Germinal center (tissue), 1 donor: Measurements from ENCODE around the gene PDLIM1.
A peak's percentile ranks its signal among the peaks of the same experiment; 100 is the strongest.

Experiments
- DNase-seq: peaks from one replicate; pipeline ENCODE4 v3.0.0; 2012; ENCODE audit warnings: mixed read lengths, low spot score

The PDLIM1 gene

DNA sequence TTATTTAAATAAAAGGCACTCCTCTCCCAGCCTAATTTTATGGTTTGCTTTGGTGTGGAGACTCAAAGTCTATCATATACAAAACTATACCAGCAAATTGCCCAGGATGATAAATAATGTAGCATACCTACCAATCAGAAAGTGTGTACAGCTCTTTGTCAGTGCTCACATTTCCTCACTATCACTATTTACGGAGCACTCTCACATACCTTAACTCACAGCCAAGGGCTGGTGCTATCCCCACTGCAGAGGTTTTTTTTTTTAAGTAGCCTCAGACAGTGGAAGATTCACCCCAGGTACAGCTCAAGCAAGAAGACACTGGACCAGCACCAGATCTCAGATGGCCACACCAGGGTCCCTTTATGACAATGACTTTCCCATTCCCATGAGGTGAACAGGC lies 2.5 kb downstream of the PDLIM1 start:
- no peak for DNase-seq

DNA sequence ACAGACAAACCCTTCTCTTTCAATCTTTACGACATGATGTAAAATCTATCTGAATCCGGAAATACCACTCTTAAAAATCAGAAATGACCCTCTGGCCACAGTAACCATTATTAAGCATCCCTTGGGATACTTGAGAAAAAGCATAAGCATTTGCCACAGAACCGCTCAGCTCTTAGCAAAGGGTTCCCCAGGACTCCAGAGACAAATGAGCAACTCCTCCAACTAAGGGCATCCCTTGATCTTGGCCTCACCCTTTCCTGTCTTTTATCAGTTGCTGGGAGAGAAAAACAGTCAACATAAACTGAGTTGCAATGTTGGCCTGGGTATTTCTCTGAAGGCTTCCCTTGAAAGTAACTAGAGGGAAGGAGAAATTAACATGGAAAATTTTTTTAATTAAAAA lies 3.5 kb downstream of the PDLIM1 start:
- DNase-seq: no peak

DNA sequence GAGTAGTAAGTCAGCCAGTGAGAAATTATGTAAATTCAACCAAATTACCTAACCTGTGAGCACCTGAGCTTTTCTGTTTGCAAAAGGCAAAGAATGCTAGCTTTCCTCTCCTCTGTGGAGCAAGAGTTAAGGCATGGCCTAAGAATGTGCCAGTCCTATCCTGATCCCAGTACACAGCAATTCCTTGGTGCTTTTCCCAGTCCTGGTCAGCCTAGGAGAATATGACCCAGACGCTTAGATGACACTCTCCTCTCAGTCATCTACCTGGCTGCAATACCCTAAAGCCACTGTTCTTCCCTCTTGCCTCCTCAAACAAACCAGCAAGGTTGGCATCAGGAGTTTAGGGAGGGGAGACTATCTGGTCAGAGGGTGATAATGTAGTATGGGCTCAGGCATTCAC lies 4.1 kb downstream of the PDLIM1 start:
- DNase-seq: no peak

DNA sequence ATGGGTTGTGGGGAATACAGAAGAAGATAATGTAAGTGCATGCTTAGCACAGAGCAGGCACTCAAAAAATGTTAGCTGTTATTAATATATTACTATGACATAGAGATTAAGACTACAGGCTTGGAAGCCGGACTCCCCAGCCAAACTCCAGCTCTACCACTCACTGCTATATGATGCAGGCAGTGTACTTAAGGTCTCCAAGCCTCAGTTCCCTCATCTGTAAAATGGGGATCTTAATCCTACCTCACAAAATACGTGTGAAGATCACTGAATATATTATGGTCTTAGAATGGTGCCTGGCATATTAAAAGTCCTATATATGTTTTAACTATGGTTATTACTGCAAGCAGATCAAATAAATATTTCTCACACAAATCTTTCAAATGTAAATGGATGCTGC lies 5.2 kb downstream of the PDLIM1 start:
- DNase-seq: no peak

DNA sequence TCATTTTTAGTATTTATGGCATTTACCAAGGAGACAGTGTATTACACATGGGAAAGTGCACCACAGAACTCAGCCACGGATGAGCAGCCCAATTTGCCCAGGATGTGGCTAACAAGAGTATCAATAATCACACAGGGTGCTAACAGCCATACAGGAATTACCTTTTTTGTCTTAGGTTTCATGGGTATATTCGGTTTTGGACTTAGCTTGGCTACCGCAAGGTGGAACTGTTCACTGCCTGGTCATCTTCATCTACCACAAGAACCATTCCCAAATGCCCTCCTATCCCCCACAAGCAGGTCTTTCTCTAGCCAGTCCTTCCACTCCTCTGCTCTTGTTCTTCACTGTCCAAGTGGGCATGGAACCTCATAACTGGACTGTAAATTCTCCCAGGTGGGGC lies 6.0 kb downstream of the PDLIM1 start:
- no peak for DNase-seq

DNA sequence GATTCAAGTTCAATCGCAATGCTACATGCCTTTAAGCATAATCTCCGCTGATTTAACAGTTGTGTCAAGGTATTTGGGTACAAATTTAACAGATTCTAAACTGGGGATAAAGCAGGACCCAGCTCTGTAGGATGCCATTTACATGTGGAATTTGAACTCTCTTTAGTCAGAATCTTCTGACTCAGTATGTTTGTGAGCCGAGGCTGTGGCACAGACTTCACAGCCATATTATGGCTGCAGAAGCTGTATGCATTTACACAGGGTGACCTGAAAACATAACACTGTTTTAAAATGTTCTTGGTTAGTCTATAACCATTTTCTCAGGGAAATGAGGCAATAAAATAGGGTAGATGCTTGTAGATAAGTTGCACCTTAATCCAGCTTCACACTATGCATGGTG lies 8.7 kb downstream of the PDLIM1 start:
- DNase-seq: no peak

DNA sequence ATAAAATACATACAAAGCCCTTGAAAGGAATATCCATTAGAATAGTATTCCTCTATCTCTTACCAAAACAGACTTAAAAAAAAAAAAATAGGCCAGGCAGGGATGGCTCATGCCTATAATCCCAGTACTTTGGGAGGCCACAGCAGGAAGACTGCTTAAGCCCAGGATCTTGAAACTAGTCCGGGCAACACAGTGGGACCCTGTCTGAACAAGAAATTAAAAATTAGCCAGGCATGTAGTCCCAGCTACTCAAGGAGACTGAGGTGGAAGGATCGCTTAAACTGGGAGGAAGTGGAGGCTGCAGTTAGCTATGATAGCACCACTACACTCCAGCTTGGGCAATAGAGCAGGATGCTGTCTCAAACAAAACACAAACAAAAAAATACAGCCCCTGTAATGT lies 9.6 kb downstream of the PDLIM1 start:
- DNase-seq: no peak

DNA sequence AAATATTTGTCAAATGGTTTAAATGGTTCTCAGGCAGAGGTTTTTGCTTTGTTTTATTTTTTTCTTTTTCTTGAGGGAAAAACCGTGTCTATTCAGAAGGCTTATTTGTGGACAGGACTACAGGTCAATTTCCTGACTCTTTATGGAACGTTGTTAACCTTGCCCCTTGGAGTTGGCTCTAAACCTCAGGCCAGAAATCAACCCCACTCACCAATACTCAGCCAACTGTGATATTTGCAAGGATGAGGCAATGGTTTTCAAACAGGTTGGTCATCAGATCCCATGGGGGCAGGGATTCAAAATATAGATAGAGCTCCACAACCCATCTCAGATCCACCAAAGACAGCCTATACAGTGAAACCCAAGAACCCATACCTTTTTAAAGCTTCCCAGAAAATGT lies 10.2 kb downstream of the PDLIM1 start:
- DNase-seq: no peak

DNA sequence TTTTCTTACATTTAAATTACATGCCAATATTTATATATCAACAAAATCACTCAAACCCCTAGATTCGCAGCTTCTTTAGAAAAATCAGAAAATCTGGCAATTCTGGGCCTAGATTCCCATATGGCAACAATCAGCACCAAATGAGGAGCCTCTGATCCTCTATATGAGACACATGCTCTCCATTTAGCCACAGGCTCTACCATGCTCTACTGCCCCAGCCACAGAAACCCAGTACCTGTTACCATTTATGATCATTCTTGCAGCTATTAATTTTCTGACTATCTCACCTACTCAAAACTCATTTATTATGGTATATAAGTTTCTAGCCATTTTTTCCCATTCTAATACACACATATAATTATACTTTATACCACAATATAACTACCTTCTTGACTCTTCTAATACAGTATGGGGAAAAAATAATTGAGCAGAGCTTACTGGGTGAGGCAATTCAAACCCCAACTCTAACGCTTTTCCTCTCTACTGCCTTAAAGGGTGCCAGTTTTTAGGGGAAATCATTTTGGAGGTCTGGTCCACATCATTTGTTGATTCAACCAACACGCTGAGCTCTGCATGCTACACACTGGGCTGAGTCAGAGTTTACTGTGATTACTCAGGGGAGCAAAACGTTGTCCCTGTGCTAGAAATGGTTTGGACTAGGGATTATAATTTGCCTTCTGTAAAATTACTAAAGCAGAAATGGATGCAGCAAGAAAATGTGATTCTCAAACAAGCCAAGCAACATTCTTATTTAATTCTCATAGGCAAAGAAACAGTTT lies 11.6 kb downstream of the PDLIM1 start:
- DNase-seq: no peak

DNA sequence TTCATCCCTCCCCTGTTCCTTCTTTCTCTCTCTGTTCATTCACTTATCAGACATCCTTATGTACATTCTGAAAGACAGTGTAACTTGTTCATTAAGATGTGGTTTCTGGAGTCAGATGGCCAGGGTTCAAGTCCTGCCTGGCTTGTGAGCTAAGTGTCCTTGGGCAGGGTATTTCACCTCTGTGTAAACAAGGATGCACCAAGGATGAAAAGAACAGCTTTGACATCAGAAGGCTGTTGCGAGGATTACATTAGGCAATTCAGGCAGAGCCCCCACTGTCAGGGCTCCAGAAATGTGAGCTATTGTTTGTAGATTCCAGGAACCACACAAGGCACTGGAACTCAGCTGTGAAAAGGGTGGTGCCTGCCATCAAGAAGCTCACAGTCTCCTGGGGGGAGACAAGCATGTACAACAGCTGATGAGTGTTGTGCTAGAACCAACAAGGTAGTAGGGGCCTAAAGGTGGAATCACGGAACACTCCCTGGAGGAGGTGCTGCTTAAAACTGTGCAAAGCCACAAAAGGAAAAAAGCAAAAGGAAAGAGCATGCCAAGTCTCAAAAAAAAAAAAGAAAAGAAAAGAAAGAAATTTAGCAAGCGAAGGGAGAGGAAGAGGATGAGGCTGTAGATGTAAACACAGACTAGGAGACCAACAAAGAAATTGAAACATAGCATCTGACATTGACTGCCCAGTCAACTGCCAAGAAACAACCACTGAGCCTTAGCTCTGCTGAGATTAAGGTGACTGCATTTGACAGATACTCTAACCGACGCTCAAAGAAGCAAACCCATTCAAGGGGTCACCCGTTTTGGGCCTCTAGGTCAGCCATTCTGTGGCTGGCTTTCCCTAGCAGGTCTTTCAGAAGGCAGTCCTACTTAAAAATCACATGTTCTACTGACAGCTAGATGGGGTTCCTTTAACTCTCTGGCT lies 12.5 kb downstream of the PDLIM1 start:
- DNase-seq: no peak

DNA sequence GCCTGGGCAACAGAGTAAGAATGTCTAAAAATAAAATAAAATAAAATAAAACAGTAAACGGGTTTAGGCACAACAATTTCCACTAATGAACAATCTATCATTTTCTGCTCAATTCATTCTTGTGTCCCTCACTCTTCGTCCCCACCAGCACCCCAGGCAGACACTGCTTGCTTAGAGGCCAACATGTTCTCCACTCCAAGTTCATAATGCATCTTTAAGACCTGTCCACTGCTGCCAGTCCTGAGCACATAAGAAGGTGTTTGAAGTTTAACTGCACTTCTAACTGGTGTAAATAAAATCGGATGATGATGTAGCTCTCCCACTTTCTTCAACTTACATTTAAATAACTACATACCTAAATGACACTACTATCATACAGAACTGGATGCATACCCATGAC lies 13.2 kb downstream of the PDLIM1 start:
- no peak for DNase-seq

DNA sequence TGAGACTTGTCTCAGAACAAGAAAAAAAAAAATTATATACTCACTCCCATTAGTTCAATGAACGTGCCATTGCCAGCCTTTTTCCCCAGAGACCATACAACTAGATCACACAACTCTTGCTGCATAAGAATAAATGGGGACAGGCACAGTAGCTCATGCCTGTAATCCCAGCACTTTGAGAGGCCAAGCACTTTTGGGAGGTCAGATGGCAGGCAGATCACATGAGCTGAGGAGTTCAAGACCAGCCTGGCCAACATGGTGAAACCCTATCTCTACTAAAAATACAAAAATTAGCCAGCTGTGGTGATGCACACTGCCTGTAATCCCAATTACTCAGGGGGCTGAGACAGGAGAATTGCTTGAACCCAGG lies 13.6 kb downstream of the PDLIM1 start:
- no peak for DNase-seq

DNA sequence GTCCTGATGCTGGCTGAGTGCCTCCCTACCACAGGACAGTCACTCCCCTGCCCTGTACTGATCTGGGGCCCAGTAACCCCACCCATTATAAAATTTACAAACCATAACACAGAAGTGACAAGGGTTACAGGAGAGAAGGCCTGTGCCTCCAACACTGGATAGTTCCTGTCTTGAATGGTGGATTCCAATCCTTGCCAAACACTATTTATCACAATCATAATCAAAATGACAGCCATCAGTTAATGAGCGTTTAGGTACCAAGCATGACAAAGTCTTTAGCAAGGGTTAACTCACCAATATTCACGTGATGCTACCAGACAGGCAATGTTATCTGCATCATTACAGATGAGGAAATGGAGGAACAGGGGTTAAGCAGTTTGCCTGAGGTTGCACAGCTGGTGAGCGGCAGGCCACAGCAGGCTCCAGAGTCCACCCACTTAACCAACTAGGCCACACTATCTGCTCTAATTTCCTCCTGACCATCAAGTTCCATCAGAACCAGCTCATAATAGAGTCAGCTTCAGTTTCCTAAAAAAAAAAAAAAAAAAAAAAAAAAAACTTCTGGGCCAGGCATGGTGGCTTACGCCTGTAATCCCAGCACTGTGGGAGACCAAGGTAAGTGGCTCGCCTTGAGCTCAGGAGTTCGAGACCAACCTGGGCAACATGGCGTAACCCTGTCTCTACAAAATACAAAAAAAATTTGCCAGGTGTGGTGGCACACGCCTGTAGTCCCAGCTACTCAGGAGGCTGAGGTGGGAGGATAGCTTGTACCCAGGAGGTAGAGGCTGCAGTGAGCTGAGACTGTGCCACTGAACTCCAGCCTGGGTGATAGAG lies 14.2 kb downstream of the PDLIM1 start:
- no peak for DNase-seq

DNA sequence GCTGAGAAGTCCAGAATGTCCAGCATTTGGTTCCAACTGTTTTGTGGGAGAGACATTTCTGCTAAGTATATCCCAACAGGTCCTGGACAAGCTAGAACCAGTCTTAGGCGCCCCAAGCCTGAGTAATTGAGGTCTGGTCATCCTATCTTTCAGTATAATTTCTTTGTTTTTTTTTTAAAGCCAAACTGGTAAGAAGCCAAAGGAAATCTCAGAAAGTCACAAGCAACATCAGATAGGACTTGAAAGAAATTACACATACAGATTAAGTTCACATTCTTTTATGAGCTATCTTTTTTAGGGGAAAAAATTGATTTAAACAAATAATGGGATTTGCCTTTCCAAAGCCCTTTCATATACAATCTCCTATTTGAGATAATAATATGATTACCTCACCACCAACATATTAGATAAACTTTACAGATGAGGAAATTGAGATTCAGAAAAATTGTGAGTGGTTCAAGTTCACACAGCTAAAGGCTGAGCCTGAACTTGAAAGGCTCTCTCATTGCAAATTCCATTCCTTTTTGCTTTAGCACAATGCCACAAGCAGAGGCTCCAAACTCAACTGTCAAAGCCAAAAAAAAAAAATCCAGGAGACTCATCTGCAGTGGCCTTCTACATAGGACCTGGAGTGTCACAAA lies 15.0 kb downstream of the PDLIM1 start:
- no peak for DNase-seq

DNA sequence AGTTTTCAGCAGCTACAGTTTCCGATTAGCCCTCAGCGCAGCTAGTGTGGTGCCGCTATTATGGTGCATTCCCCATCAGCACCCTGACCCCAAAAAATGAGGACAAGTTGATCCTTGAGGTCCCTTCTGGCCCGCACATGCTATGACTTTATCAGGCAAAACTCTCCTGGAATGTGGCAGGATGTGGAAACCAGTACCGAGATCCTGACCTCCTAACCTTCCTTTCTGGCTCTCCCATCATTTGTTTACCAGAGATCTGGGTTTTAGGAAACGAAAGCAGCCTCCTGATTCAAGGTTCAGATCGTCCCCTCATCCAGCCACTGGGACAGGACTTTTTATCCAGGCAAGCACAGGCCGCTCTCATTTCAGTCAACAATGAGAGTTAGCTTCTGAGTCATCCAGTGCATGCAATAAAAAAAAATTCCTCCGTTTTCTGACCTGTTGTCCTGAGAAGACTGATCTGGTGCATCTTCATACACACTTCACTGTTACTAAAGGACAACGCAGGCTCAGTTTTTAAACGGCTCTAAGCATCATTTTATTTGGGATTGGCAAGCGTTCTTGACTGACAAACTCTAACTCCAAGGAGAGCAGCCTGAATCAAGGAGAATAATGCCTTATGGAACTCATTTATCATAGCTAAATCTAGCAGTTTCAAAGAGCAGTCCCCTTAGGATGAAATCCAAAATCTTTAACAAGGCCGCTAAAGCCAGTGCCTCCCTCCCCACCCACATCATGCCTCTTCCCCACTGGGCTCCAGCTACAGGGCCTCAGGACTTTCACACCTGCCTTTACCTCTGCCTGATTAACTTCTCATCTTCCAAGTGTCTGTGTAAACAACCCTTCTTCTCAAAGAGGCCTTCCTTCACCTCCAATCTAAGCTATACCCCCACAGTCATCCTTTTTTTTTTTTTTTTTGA lies 17.1 kb downstream of the PDLIM1 start:
- no peak for DNase-seq

DNA sequence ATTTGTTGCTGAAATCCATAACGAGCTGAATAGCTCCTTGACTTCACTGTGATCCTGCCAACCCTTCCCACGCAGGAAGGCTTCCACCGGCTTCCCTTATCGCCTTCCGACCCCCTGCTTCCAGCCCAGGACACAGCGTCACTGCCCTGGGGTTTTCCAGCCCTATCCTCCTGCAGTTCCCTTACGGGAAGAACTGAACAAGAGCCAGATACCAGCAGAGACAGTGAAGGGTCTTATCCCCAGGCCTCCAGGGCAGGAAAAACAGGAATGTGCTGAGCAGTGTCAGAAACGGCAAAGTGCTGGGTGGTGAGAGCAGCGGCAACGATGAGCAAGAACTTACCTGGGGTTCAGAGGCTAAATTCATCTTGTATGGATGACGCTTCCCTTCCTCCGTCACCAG lies 22.4 kb downstream of the PDLIM1 start:
- DNase-seq: no peak

DNA sequence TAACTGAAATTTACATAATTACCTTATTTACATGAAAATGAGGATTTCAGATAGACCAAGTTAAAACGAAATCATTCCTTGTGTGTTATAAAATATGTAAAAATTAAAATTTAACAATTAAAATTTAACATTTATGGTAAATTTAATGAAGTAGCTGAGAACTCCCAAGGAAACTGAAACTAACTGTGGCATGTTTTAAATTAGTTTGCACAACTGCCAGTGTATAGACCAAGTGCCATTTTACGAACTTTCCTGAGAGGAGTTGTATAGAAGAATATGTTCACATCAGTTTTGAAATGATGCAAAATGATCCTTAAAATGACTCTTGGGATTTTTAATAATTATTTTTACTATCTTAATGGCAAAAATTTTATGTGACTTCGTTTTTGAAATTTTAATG lies 23.6 kb downstream of the PDLIM1 start:
- no peak for DNase-seq

DNA sequence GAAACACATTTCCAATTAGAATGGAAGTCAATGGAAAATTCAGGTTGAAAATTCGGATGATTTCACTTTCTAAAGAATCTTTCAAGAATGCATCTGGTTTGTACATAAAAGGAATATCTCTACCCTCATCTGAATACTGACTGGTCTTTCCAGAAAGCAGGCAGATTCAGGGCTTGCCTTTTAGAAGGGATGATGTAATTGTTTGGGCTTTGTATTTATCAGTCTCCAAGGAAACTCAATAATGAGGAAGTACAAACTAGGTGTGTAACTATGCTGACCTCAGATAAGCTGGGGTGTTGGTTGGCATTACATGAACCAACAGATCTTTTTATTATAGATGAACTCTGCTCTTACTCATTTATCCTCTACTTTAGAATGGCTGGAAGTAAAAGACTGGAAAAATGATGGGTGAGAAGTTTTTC lies 24.1 kb downstream of the PDLIM1 start:
- DNase-seq: peak; percentile 63

DNA sequence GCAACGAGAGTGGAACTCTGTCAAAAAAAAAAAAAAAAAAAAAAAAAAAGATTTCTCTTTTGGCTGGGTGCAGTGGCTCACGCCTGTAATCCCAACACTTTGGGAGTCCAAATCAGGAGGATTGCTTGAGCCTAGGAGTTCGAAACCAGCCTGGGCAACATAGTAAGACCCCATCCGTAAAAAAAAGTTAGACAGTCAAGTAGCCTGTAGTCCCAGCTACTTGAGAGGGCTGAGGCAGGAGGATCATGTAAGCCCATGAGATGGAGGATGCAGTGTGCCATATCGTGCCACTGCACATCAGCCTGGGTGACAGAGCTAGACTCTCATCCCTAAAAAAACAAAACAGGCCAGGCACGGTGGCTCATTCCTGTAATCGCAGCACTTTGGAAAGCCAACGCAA lies 25.2 kb downstream of the PDLIM1 start:
- DNase-seq: no peak

DNA sequence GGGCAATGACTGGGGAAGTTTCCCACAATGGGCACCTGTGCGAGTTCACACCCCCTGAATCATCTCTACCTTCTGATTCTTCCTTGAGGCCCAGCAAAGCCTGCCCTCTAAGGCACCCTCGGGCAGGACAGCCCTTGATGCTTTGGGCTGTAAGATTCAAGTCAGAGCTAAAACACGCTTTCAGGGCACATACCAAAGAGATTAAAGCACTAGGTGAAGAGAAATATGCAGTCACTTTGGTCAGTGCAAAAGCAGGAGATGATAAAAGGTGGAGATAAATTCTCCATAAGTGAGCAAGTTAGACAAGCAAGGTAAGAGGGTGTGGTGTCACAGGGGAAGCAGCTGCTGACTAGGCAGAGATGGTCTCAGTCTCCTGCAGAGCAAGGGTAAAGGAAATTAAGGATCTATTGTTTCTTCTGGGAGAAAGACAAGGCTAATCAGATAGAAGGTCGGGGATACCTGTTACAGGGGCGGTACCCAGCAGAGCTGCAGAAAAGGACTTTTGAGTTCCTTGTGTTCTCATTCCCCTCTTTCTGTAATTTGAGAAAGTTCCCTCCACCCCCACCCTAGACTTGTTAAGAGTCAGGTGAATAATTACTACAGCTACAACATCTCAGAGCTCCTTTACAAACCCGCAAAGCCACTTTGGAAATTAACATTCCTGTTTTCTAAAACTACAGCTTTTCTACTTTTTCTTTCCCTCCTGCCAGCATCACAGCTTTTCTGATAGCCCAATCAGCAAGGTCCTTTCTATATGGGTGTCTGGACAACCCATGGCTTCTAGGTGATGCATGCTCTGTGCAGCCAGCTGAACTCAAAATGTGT lies 26.4 kb downstream of the PDLIM1 start:
- no peak for DNase-seq
